GM23338 (cell line): ENCODE data around the gene EN2. TPM values are rescaled to one million over a fixed set of nuclear protein-coding genes. Genes with fewer than 3 reads are reported as not detected.

Experiments
- ATAC-seq: fragments of 200-7000 bp; cut with Tn5 transposase; 3 replicates; pipeline ENCODE4 v1.9.1; 2020
- DNase-seq: peaks from one replicate; pipeline ENCODE4 v3.0.0-alpha.2; 2015; ENCODE audit warnings: low spot score
- H2AFZ ChIP-seq: fragments of 200-600 bp; sonication (generic); 2 replicates; pipeline ENCODE4 v1.8.0; 2016; ENCODE audit warnings: antibody characterized with exemption, mild to moderate bottlenecking, moderate library complexity
- H3F3A ChIP-seq: fragments of 200-600 bp; sonication (generic); replicated peaks from 2 replicates; pipeline ENCODE4 v1.8.0; 2017; ENCODE audit warnings: antibody characterized with exemption, mixed run types, low read depth
- H3K27ac ChIP-seq: fragments of 200-600 bp; sonication (generic); 2 replicates; pipeline ENCODE4 v1.6.1; 2016; ENCODE audit warnings: low read depth
- H3K27me3 ChIP-seq: fragments of 200-600 bp; sonication (generic); 2 replicates; pipeline ENCODE4 v1.8.0; 2016; ENCODE audit warnings: mild to moderate bottlenecking, mixed run types, moderate library complexity; ENCODE audit not compliant: insufficient read depth
- H3K36me3 ChIP-seq: fragments of 200-600 bp; sonication (generic); 2 replicates; pipeline ENCODE4 v1.8.0; 2016; ENCODE audit warnings: mild to moderate bottlenecking; ENCODE audit not compliant: insufficient read depth
- H3K4me1 ChIP-seq: fragments of 200-600 bp; sonication (generic); 2 replicates; pipeline ENCODE4 v1.8.0; 2016; ENCODE audit warnings: mild to moderate bottlenecking, moderate library complexity; ENCODE audit not compliant: insufficient read depth
- H3K4me2 ChIP-seq: fragments of 200-600 bp; sonication (generic); 2 replicates; pipeline ENCODE4 v1.7.1; 2017; ENCODE audit warnings: mixed run types
- H3K4me3 ChIP-seq: fragments of 200-600 bp; sonication (generic); 2 replicates; pipeline ENCODE4 v1.6.1; 2016; ENCODE audit warnings: mixed run types
- H3K79me2 ChIP-seq: fragments of 200-600 bp; sonication (generic); replicated peaks from 2 replicates; pipeline ENCODE4 v1.8.0; 2017; ENCODE audit warnings: mild to moderate bottlenecking; ENCODE audit not compliant: insufficient read depth
- H3K9me2 ChIP-seq: fragments of 200-600 bp; sonication (generic); 2 replicates; pipeline ENCODE4 v1.8.0; 2017; ENCODE audit not compliant: insufficient read depth
- H4K20me1 ChIP-seq: fragments of 200-600 bp; sonication (generic); replicated peaks from 2 replicates; pipeline ENCODE4 v1.8.0; 2017; ENCODE audit warnings: mild to moderate bottlenecking; ENCODE audit not compliant: insufficient read depth
- H3K27ac Mint-ChIP-seq: 2 replicates; pipeline ENCODE4 v1.8.0; 2020; ENCODE audit warnings: inconsistent platforms, mild to moderate bottlenecking, moderate library complexity, mixed read lengths
- H3K27me3 Mint-ChIP-seq: 3 replicates; pipeline ENCODE4 v1.8.0; 2022; ENCODE audit warnings: low read depth, mild to moderate bottlenecking, moderate library complexity, mixed read lengths, inconsistent platforms; ENCODE audit not compliant: insufficient read depth, poor library complexity
- H3K36me3 Mint-ChIP-seq: 3 replicates; pipeline ENCODE4 v1.8.0; 2021; ENCODE audit warnings: low read depth, mild to moderate bottlenecking, inconsistent platforms, moderate library complexity, mixed read lengths
- H3K4me1 Mint-ChIP-seq: 3 replicates; pipeline ENCODE4 v1.8.0; 2020; ENCODE audit warnings: mild to moderate bottlenecking, inconsistent platforms, mixed read lengths
- H3K4me3 Mint-ChIP-seq: 3 replicates; pipeline ENCODE4 v1.8.0; 2021; ENCODE audit warnings: moderate library complexity, mild to moderate bottlenecking, inconsistent platforms, mixed read lengths
- H3K9me3 Mint-ChIP-seq: 3 replicates; pipeline ENCODE4 v1.8.0; 2020; ENCODE audit warnings: moderate library complexity, mild to moderate bottlenecking, inconsistent platforms, mixed read lengths
- CREB1 ChIP-seq: fragments of 250-450 bp; sonication (Bioruptor Pico); IDR thresholded peaks from 2 replicates; pipeline ENCODE4 v1.5.0; 2020; ENCODE audit warnings: low read depth, mild to moderate bottlenecking, moderate library complexity
- EZH2 ChIP-seq: fragments of 200-600 bp; sonication (generic); IDR thresholded peaks from one replicate; pipeline ENCODE4 v1.8.0; 2017; ENCODE audit warnings: antibody characterized with exemption, mild to moderate bottlenecking, low read depth; ENCODE audit not compliant: unreplicated experiment
- STAT1 ChIP-seq: IDR thresholded peaks from one replicate; pipeline ENCODE4 v1.6.1; 2016; ENCODE audit warnings: antibody characterized with exemption; ENCODE audit not compliant: unreplicated experiment
- ZNF114 ChIP-seq: fragments of 250-450 bp; sonication (Bioruptor Pico); IDR thresholded peaks from 2 replicates; pipeline ENCODE4 v1.5.0; 2020; ENCODE audit warnings: mild to moderate bottlenecking, moderate library complexity
- ZNF331 ChIP-seq: fragments of 250-450 bp; sonication (Bioruptor Pico); IDR thresholded peaks from 2 replicates; pipeline ENCODE4 v1.5.0; 2020; ENCODE audit warnings: low read depth, mild to moderate bottlenecking, moderate library complexity
- polyA plus RNA-seq: library from polyadenylated mRNA; unstranded; fragments of >200 nt; fragmentation: Nextera tagmentation; extraction: Ambion mirVana; gene quantifications from 2 replicates; pipeline ENCODE4 v1.2.1, GENCODE V29; 2016
- total RNA-seq: library from RNA; depleted of rRNA; stranded (reverse); fragments of >200 nt; shearing (Covaris generic); gene quantifications from 2 replicates; pipeline ENCODE4 v1.2.3, GENCODE V29; 2014
- TF ChIP-seq, protein P1 (sequence below): IDR thresholded peaks from 2 replicates; pipeline ENCODE4 v1.6.1; 2016; ENCODE audit warnings: antibody characterized with exemption
- TF ChIP-seq, protein P2 (sequence below): IDR thresholded peaks from one replicate; pipeline ENCODE4 v1.6.1; 2018; ENCODE audit warnings: antibody characterized with exemption; ENCODE audit not compliant: unreplicated experiment

The EN2 gene
- total and polyA plus RNA-seq, 2 experiments from 2014 or later = not detected

DNA sequence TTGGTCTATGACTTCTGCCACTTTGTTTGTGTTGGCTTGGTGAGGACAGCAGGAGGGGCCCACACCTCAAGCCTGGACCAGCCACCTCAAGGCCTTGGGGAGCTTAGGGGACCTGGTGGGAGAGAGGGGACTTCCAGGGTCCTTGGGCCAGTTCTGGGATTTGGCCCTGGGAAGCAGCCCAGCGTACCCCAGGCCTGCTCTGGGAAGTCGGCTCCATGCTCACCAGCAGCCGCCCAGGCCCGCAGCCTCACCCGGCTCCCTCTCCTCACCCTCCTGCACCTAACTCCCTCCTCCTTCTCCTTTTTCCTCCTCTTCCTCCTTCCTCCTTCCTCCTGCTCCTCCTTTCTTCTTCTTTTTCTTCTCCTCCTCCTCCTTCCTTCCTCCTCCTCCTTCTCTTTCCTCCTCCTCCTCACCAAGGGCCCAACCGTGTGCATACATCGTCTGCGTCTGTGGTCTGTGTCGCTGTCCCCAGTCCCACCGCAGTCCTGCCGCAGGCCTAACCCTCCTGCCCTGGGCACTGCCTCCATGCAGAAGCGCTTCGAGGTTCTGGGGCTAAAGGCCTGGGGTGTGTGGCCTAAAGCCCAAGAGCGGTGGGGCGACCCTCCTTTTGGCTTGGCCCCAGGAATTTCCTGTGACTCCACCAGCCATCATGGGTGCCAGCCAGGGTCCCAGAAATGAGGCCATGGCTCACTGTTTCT lies 5.3 kb downstream of the EN2 start (continued):
- no peak for TF ChIP-seq STAT1

DNA sequence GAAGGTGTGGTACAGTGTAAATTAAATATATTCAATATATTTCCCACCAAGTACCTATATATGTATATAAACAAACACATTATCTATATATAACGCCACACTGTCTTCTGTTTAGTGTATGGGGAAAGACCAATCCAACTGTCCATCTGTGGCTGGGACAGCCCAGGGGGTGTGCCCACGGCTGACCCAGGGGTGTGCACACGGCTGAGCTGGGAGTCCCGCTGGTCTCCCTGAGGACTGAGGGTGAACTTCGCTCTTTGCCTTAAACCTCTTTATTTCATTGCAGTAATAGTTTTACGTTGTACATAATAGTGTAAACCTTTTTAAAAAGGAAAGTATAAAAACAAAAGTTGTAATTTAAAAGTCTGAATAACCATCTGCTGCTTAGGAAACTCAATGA lies 6.3 kb downstream of the EN2 start:
- peaks cover 100% of the 10 kb centered on the region for H3K27me3 Mint-ChIP-seq
- DNase-seq (no peak), ATAC-seq (no peak)
- peaks cover 44% of the 10 kb centered on the region for H3K4me1 ChIP-seq
- TF ChIP-seq, protein P1, sequence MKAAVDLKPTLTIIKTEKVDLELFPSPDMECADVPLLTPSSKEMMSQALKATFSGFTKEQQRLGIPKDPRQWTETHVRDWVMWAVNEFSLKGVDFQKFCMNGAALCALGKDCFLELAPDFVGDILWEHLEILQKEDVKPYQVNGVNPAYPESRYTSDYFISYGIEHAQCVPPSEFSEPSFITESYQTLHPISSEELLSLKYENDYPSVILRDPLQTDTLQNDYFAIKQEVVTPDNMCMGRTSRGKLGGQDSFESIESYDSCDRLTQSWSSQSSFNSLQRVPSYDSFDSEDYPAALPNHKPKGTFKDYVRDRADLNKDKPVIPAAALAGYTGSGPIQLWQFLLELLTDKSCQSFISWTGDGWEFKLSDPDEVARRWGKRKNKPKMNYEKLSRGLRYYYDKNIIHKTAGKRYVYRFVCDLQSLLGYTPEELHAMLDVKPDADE = no peak
- TF ChIP-seq, protein P2, sequence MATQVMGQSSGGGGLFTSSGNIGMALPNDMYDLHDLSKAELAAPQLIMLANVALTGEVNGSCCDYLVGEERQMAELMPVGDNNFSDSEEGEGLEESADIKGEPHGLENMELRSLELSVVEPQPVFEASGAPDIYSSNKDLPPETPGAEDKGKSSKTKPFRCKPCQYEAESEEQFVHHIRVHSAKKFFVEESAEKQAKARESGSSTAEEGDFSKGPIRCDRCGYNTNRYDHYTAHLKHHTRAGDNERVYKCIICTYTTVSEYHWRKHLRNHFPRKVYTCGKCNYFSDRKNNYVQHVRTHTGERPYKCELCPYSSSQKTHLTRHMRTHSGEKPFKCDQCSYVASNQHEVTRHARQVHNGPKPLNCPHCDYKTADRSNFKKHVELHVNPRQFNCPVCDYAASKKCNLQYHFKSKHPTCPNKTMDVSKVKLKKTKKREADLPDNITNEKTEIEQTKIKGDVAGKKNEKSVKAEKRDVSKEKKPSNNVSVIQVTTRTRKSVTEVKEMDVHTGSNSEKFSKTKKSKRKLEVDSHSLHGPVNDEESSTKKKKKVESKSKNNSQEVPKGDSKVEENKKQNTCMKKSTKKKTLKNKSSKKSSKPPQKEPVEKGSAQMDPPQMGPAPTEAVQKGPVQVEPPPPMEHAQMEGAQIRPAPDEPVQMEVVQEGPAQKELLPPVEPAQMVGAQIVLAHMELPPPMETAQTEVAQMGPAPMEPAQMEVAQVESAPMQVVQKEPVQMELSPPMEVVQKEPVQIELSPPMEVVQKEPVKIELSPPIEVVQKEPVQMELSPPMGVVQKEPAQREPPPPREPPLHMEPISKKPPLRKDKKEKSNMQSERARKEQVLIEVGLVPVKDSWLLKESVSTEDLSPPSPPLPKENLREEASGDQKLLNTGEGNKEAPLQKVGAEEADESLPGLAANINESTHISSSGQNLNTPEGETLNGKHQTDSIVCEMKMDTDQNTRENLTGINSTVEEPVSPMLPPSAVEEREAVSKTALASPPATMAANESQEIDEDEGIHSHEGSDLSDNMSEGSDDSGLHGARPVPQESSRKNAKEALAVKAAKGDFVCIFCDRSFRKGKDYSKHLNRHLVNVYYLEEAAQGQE = no peak
- no peak for TF ChIP-seq ZNF114 (CRISPR knock-in tag)
- no peak for TF ChIP-seq ZNF331 (CRISPR knock-in tag)
- no peaks in the 10 kb centered on the region for H3K9me2 ChIP-seq
- peaks cover 30% of the 10 kb centered on the region for H3F3A ChIP-seq
- H3K9me3 Mint-ChIP-seq = peaks cover 4% of the 10 kb centered on the region; the same call in 1 of the 3 replicates
- no peaks in the 10 kb centered on the region for H3K36me3 ChIP-seq
- no peak overlapping the region for H3K4me2 ChIP-seq
- no peak overlapping the region for H2AFZ ChIP-seq
- peaks cover 28% of the 10 kb centered on the region for H3K4me1 Mint-ChIP-seq
- H3K36me3 Mint-ChIP-seq = no peaks in the 10 kb centered on the region
- peaks cover 100% of the 10 kb centered on the region for H3K27me3 ChIP-seq
- no peak overlapping the region for H3K27ac ChIP-seq
- H3K27ac Mint-ChIP-seq = no peak overlapping the region
- H4K20me1 ChIP-seq = peaks cover 52% of the 10 kb centered on the region
- H3K4me3 ChIP-seq = no peak overlapping the region
- H3K79me2 ChIP-seq = no peaks in the 10 kb centered on the region
- H3K4me3 Mint-ChIP-seq = no peak overlapping the region

DNA sequence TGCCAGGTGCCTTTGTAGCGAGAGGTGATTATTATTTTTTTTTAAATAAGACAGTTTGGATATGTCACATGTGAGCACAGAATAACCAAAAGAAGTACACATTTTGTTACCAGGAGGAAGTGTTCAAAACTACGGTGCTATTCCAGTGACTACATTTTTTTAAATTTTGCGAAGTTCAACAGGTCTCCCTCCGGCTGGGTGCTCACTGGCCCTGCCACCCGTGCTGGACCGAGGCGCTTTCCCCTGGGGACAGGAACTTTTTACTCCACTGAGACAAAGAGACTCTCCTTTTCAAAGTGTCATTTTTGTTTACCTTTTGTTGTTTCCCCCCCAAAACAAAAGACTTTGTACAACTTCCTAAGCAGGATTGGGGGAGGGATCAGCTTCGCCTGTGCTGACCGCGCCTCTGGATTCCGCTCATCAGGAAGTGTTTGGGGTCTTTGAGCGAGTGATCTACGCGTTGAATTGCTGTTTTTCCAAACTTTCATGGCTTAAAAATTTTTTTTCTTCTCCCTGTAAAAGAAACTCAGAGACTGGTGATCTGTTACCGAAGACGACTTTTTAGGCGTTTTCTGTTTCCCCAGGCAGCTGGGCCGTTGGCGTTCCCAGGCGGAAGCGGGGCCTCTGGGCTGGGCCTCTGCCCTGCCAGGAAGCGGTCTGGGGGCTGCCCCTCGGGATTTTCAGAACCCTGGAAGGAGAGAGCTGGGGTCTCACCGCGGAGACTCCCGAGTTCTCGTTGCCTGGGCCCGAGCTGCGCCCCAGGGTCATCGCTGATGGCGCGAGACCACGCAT lies 7.2 kb downstream of the EN2 start:
- peak overlapping the region; percentile 63 for H3K4me2 ChIP-seq
- peaks cover 30% of the 10 kb centered on the region for H3F3A ChIP-seq
- no peaks in the 10 kb centered on the region for H3K79me2 ChIP-seq
- peak overlapping the region; percentile 30; the same call in 1 of the 2 replicates for H3K4me3 ChIP-seq
- no peak overlapping the region for H3K27ac Mint-ChIP-seq
- no peaks in the 10 kb centered on the region for H3K36me3 Mint-ChIP-seq
- no peak for DNase-seq
- H3K27me3 Mint-ChIP-seq = peaks cover 100% of the 10 kb centered on the region
- H3K9me2 ChIP-seq = no peaks in the 10 kb centered on the region
- no peak overlapping the region for H2AFZ ChIP-seq
- no peak for ATAC-seq
- peaks cover 4% of the 10 kb centered on the region; the same call in 1 of the 3 replicates for H3K9me3 Mint-ChIP-seq
- peak overlapping the region; percentile 16; the same call in 1 of the 3 replicates for H3K4me3 Mint-ChIP-seq
- peak; percentile 45 for TF ChIP-seq EZH2
- TF ChIP-seq, protein P1 = no peak
- no peak for TF ChIP-seq CREB1 (CRISPR knock-in tag)
- H3K27ac ChIP-seq = no peak overlapping the region
- peaks cover 100% of the 10 kb centered on the region for H3K27me3 ChIP-seq
- H4K20me1 ChIP-seq = peaks cover 59% of the 10 kb centered on the region
- H3K4me1 Mint-ChIP-seq = peaks cover 21% of the 10 kb centered on the region
- peaks cover 34% of the 10 kb centered on the region for H3K4me1 ChIP-seq
- no peaks in the 10 kb centered on the region for H3K36me3 ChIP-seq
